OCI-LY7 (cell line): ENCODE results near the gene EIF2S1. TPM values are rescaled to one million over a fixed set of nuclear protein-coding genes. Genes with fewer than 3 reads are reported as not detected.

Source experiments
- BruUV-seq: library from RNA; stranded (reverse); fragments of 400-500 nt; replicated peaks from 2 replicates; lab custom pipeline; 2021; lab: Mats Ljungman, UMichigan
- CTCF ChIA-PET: fragments of 300-600 bp; sonication (Branson Sonifier 250); formaldehyde crosslinking; loops from one replicate; lab custom pipeline; 2022; ENCODE audit warnings: antibody characterized with exemption; ENCODE audit not compliant: unreplicated experiment; lab: Charles Lee
- POLR2A ChIA-PET: fragments of 300-600 bp; sonication (Branson Sonifier 250); formaldehyde crosslinking; loops from one replicate; lab custom pipeline; 2022; ENCODE audit warnings: antibody characterized with exemption; lab: Charles Lee
- DNase-seq: peaks from one replicate; pipeline ENCODE4 v3.0.0-alpha.2; 2015; ENCODE audit warnings: low spot score
- H2AFZ ChIP-seq: fragments of 200-600 bp; sonication (generic), shearing (Covaris generic); 2 replicates; pipeline ENCODE4 v1.6.1; 2014; ENCODE audit warnings: mild to moderate bottlenecking, antibody characterized with exemption, low read length, moderate library complexity
- H3K27ac ChIP-seq: fragments of 200-600 bp; sonication (generic); 2 replicates; pipeline ENCODE4 v1.5.1; 2014; ENCODE audit warnings: mixed run types, low read depth, mild to moderate bottlenecking, moderate library complexity, low read length, inconsistent platforms; ENCODE audit not compliant: poor library complexity, severe bottlenecking
- H3K36me3 ChIP-seq: fragments of 200-600 bp; sonication (generic); 2 replicates; pipeline ENCODE4 v1.6.1; 2014; ENCODE audit warnings: mild to moderate bottlenecking, antibody characterized with exemption, low read length, moderate library complexity, mixed read lengths; ENCODE audit not compliant: insufficient read depth
- H3K4me1 ChIP-seq: fragments of 200-600 bp; sonication (generic); 2 replicates; pipeline ENCODE4 v1.5.1; 2014; ENCODE audit warnings: mild to moderate bottlenecking, low read length; ENCODE audit not compliant: insufficient read depth, poor library complexity, severe bottlenecking
- H3K4me2 ChIP-seq: fragments of 200-600 bp; sonication (generic); 2 replicates; pipeline ENCODE4 v1.6.1; 2014; ENCODE audit warnings: mild to moderate bottlenecking, low read length
- H3K4me3 ChIP-seq: fragments of 200-600 bp; sonication (generic); 2 replicates; pipeline ENCODE4 v1.5.1; 2014; ENCODE audit warnings: mild to moderate bottlenecking, low read depth, low read length; ENCODE audit not compliant: poor library complexity, severe bottlenecking
- H3K79me2 ChIP-seq: fragments of 200-600 bp; sonication (generic); 2 replicates; pipeline ENCODE4 v1.6.1; 2016; ENCODE audit warnings: low read depth, mild to moderate bottlenecking, low read length, moderate library complexity, mixed read lengths; ENCODE audit not compliant: insufficient read depth
- H3K9me2 ChIP-seq: fragments of 200-600 bp; sonication (generic); 2 replicates; pipeline ENCODE4 v1.6.1; 2016; ENCODE audit warnings: mild to moderate bottlenecking, low read length, mixed read lengths; ENCODE audit not compliant: insufficient read depth
- H3K9me3 ChIP-seq: fragments of 200-600 bp; sonication (generic); 2 replicates; pipeline ENCODE4 v1.6.1; 2014; ENCODE audit warnings: mild to moderate bottlenecking, mixed run types, low read length, mixed read lengths
- H4K20me1 ChIP-seq: fragments of 200-600 bp; sonication (generic); 2 replicates; pipeline ENCODE4 v1.6.1; 2014; ENCODE audit warnings: mild to moderate bottlenecking, antibody characterized with exemption, low read length, moderate library complexity, mixed read lengths; ENCODE audit not compliant: insufficient read depth
- EZH2phosphoT487 ChIP-seq: fragments of 200-600 bp; sonication (generic); IDR thresholded peaks from 2 replicates; pipeline ENCODE4 v1.6.1; 2018; ENCODE audit warnings: low read depth, borderline replicate concordance, mild to moderate bottlenecking, mixed run types, antibody characterized with exemption, low read length, moderate library complexity, mixed read lengths
- intact Hi-C: fragments of 100-400 bp; cut with micrococcal nuclease; formaldehyde crosslinking; loops from one replicate; pipeline ENCODE4 v1.10.0; 2022; ENCODE audit not compliant: unreplicated experiment
- total RNA-seq, 2 experiments: library from RNA; depleted of rRNA in 1 of 2; stranded (reverse); fragments of >200 nt in 1 of 2; shearing (Covaris generic) in 1 of 2; gene quantifications; 2 replicates each; pipeline ENCODE4 v1.2.3, GENCODE V29; 2014 to 2022
- TF ChIP-seq, protein P1 (sequence below): fragments of 200-600 bp; sonication (generic); conservative IDR thresholded peaks from 2 replicates; pipeline ENCODE4 v1.5.1; 2014; ENCODE audit warnings: mild to moderate bottlenecking, antibody characterized with exemption, low read length, moderate library complexity, mixed read lengths

Gene EIF2S1
- total RNA-seq, 2 experiments from 2014 or later: 161 to 170 TPM

DNA sequence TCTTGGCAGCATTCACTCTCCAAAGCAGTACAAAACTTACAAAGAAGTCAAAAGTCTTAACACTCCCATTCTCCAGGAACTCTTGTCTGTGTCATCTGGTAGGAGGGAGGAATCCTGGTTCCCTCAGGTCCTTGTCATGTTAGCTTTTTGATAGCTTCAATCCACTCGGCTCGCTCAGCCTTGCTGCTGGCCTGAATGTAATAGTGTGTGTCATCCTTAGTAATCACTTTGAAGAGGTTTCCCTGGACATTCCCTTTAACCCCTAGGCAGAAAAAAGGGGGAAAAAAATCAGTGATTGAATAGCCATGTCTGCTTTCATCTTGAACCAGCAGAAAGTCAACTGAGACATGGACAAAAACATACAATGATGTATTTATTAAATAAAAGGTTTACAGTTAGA lies 27.1 kb downstream of the EIF2S1 start:
- H3K4me1 ChIP-seq: no peaks in the 10 kb centered on the region
- H3K9me2 ChIP-seq: no peaks in the 10 kb centered on the region
- ChIA-PET POLR2A (interaction anchor here (1.2 kb wide), 1 partner anchor 27 kb away, joined by 3 read pairs; the partner anchor contains the start of gene ATP6V1D), CTCF (no interaction called here)
- no peak overlapping the region for H3K4me3 ChIP-seq
- H3K27ac ChIP-seq: no peak overlapping the region
- intact Hi-C loops: no loop called here
- no peaks in the 10 kb centered on the region for H3K79me2 ChIP-seq
- H3K9me3 ChIP-seq: no peaks in the 10 kb centered on the region
- H3K4me2 ChIP-seq: no peak overlapping the region
- DNase-seq: no peak
- H3K36me3 ChIP-seq: peaks cover 62% of the 10 kb centered on the region
- H2AFZ ChIP-seq: no peak overlapping the region
- no peak for TF ChIP-seq EZH2phosphoT487
- TF ChIP-seq, protein P1, sequence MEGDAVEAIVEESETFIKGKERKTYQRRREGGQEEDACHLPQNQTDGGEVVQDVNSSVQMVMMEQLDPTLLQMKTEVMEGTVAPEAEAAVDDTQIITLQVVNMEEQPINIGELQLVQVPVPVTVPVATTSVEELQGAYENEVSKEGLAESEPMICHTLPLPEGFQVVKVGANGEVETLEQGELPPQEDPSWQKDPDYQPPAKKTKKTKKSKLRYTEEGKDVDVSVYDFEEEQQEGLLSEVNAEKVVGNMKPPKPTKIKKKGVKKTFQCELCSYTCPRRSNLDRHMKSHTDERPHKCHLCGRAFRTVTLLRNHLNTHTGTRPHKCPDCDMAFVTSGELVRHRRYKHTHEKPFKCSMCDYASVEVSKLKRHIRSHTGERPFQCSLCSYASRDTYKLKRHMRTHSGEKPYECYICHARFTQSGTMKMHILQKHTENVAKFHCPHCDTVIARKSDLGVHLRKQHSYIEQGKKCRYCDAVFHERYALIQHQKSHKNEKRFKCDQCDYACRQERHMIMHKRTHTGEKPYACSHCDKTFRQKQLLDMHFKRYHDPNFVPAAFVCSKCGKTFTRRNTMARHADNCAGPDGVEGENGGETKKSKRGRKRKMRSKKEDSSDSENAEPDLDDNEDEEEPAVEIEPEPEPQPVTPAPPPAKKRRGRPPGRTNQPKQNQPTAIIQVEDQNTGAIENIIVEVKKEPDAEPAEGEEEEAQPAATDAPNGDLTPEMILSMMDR: no peak
- BruUV-seq: no TSS peak
- H4K20me1 ChIP-seq: 0 out of 2 replicates have a peak, but pooled peaks cover 3% of the 10 kb centered on the region

DNA sequence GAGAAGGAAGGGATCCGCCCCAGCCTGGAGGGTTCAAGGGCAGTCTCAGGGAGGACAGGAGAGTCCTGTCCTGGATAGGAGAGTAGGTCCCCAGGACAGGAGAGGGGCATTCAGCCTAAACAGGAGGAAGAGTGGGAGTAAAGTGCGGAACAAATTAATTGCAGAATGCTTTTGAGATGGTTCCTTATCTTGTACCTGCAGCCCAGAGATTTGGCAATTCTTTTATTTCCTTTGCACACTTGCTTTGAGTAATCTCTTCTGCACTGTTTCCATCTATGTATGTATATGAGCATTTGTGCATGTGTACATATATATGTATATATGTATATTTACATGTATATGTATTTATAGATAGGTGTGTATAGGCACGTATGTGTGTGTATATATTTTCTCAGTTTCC lies 29.1 kb downstream of the EIF2S1 start:
- ChIA-PET POLR2A (no interaction called here), CTCF (interaction anchor here (0.6 kb wide), 1 partner anchor 1650 kb away, joined by 3 read pairs; no protein-coding TSS in a partner anchor)
- no peak overlapping the region for H2AFZ ChIP-seq
- no peaks in the 10 kb centered on the region for H3K79me2 ChIP-seq
- no peak overlapping the region for H3K4me3 ChIP-seq
- H4K20me1 ChIP-seq: 0 out of 2 replicates have a peak, but pooled peaks cover 3% of the 10 kb centered on the region
- H3K4me2 ChIP-seq: no peak overlapping the region
- H3K36me3 ChIP-seq: peaks cover 41% of the 10 kb centered on the region
- intact Hi-C loops: no loop called here
- no peak overlapping the region for H3K27ac ChIP-seq
- DNase-seq: no peak
- no peaks in the 10 kb centered on the region for H3K4me1 ChIP-seq
- no peaks in the 10 kb centered on the region for H3K9me2 ChIP-seq
- H3K9me3 ChIP-seq: no peaks in the 10 kb centered on the region
- no TSS peak for BruUV-seq
- TF ChIP-seq, protein P1: no peak
- no peak for TF ChIP-seq EZH2phosphoT487

DNA sequence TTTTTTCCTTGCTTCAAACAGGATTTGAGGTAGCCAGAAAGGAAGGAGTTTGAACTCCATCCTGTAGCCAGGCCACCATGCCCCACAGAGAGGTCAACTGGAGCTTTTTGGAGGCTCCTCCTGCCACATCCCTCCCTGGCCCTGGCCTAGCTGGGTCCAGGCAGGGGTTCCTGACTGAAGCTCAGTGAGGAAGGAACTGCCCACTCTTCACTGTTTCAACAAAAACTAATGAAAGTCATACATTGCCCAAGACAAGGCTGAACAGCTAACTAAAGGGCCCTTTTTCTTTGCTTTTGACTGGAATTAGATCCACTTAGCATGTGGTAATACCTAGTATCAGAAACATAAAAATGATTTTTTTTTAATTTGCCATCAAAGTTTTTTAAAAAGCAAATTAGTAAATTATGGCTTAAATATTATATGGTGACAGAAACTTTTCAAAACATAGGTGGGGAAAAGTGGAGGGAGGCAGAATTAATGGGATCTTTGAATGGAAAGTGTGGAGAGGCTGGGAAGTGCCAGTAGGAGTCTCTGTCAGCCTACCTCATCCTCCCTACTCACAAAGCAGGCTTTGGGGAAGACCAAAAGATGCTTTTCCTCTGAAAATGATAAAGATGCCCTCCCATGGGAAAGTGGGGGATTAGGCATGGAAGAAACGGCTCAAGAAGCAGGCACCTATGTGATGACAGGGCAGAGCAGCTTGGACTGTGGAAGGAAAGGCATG lies 29.8 kb downstream of the EIF2S1 start:
- H3K4me3 ChIP-seq: no peak overlapping the region
- TF ChIP-seq EZH2phosphoT487: no peak
- TF ChIP-seq, protein P1: no peak
- peaks cover 34% of the 10 kb centered on the region for H3K36me3 ChIP-seq
- CTCF ChIA-PET: interaction anchor here (0.6 kb wide), 1 partner anchor 1649 kb away, joined by 3 read pairs; no protein-coding TSS in a partner anchor
- H3K9me2 ChIP-seq: no peaks in the 10 kb centered on the region
- H3K9me3 ChIP-seq: no peaks in the 10 kb centered on the region
- no TSS peak for BruUV-seq
- H3K27ac ChIP-seq: no peak overlapping the region
- DNase-seq: no peak
- no peaks in the 10 kb centered on the region for H3K79me2 ChIP-seq
- POLR2A ChIA-PET: interaction anchor here (0.7 kb wide), 1 partner anchor 10 kb away, joined by 3 read pairs; no protein-coding TSS in a partner anchor
- H3K4me1 ChIP-seq: no peaks in the 10 kb centered on the region
- H2AFZ ChIP-seq: no peak overlapping the region
- no peak overlapping the region for H3K4me2 ChIP-seq
- intact Hi-C loops: no loop called here
- no peaks in the 10 kb centered on the region for H4K20me1 ChIP-seq
